ENCODE results near the gene PDGFB. TPM values are rescaled to one million over a fixed set of nuclear protein-coding genes. Genes with fewer than 3 reads are reported as not detected.

Gene PDGFB
- total and polyA plus RNA-seq, 8 donors = 16.0 to 28.2 (median 23.3) TPM

GRCh38 chr22:39209756-39210155 lies 35.0 kb downstream of the PDGFB start:
- Histone ChIP-seq H3K4me1 (peaks cover 0 to 8% of the 10 kb centered on the region in 2 donors), H3K4me3 (no peak overlapping the region), H3K36me3 (no peaks in the 10 kb centered on the region), H3K27ac (no peak overlapping the region), H3K27me3 (peaks cover 0 to 6% of the 10 kb centered on the region in 2 donors), H3K9me3 (no peaks in the 10 kb centered on the region)
- ATAC-seq (no peak), DNase-seq (peak in 1 of 4 donors; percentile 14)
- intact Hi-C loops (cut with DNase I) = no loop called here
- no peak for TF ChIP-seq CTCF (IDR thresholded peaks at IDR 0.05)

- intact Hi-C loops (cut with DNase I) = no loop called here
- no peak for TF ChIP-seq CTCF (IDR thresholded peaks at IDR 0.05)
- Histone ChIP-seq H3K9me3 (no peaks in the 10 kb centered on the region), H3K27ac (no peak overlapping the region), H3K36me3 (no peaks in the 10 kb centered on the region), H3K4me1 (peaks cover 2 to 13% of the 10 kb centered on the region in 2 donors), H3K4me3 (no peak overlapping the region), H3K27me3 (no peaks in the 10 kb centered on the region)
- ATAC-seq = no peak
- DNase-seq = peak in 1 of 4 donors; percentile 22
Measured at GRCh38 chr22:39208013-39208680, 36.6 kb downstream of the PDGFB start.

- H3K4me1 ChIP-seq = peaks cover 7 to 18% of the 10 kb centered on the region in 2 donors
- H3K27ac ChIP-seq = no peak overlapping the region
- DNase-seq (no peak), ATAC-seq (peak; percentile 63)
- H3K9me3 ChIP-seq = no peaks in the 10 kb centered on the region
- H3K4me3 ChIP-seq = no peak overlapping the region
- no peak for TF ChIP-seq CTCF (IDR thresholded peaks at IDR 0.05)
- no peaks in the 10 kb centered on the region for H3K36me3 ChIP-seq
- intact Hi-C loops (cut with DNase I) = no loop called here
- no peaks in the 10 kb centered on the region for H3K27me3 ChIP-seq
Measured at GRCh38 chr22:39207141-39208012, 37.4 kb downstream of the PDGFB start.

GRCh38 chr22:39206491-39206890 lies 38.3 kb downstream of the PDGFB start:
- Histone ChIP-seq H3K27ac (no peak overlapping the region), H3K4me1 (peaks cover 7 to 22% of the 10 kb centered on the region in 2 donors), H3K27me3 (no peaks in the 10 kb centered on the region), H3K36me3 (no peaks in the 10 kb centered on the region), H3K9me3 (no peaks in the 10 kb centered on the region), H3K4me3 (no peak overlapping the region)
- intact Hi-C loops (cut with DNase I) = no loop called here
- ATAC-seq (no peak), DNase-seq (no peak)
- no peak for TF ChIP-seq CTCF (IDR thresholded peaks at IDR 0.05)

- Histone ChIP-seq H3K4me3 (no peak overlapping the region), H3K27ac (no peak overlapping the region), H3K9me3 (no peaks in the 10 kb centered on the region), H3K4me1 (peaks cover 7 to 22% of the 10 kb centered on the region in 2 donors), H3K27me3 (no peaks in the 10 kb centered on the region), H3K36me3 (no peaks in the 10 kb centered on the region)
- DNase-seq (no peak), ATAC-seq (peak; percentile 71)
- TF ChIP-seq CTCF (IDR thresholded peaks at IDR 0.05) = no peak
- intact Hi-C loops (cut with DNase I) = no loop called here
Measured at GRCh38 chr22:39205344-39206021, 39.3 kb downstream of the PDGFB start.
